ENCODE measurements around the gene BICD1.
A peak's percentile ranks its signal among the peaks of the same experiment; 100 is the strongest.

Gene BICD1

GRCh38 chr12:32100361-32100760, 6.3 kb upstream of the BICD1 start:
- TF ChIP-seq CTCF (IDR thresholded peaks at IDR 0.05; ENCODE audit: control insufficient read depth, extremely low read depth, insufficient read depth), result no peak
- H3K4me3 ChIP-seq (ENCODE audit: low read depth, low read length), result no peak overlapping the region
- no peak for DNase-seq (ENCODE audit: low read depth)

- H3K4me3 ChIP-seq (ENCODE audit: low read depth, low read length), result no peak overlapping the region
- no peak for TF ChIP-seq CTCF (IDR thresholded peaks at IDR 0.05; ENCODE audit: control insufficient read depth, extremely low read depth, insufficient read depth)
- DNase-seq (ENCODE audit: low read depth), result no peak
Observed at GRCh38 chr12:32100888-32101287, 5.8 kb upstream of the BICD1 start.

- no peak for TF ChIP-seq CTCF (IDR thresholded peaks at IDR 0.05; ENCODE audit: control insufficient read depth, extremely low read depth, insufficient read depth)
- H3K4me3 ChIP-seq (ENCODE audit: low read depth, low read length), result no peak overlapping the region
- no peak for DNase-seq (ENCODE audit: low read depth)
Observed at GRCh38 chr12:32102234-32102633, 4.4 kb upstream of the BICD1 start.

GRCh38 chr12:32104572-32105355, 1.9 kb upstream of the BICD1 start:
- no peak for DNase-seq (ENCODE audit: low read depth)
- H3K4me3 ChIP-seq (ENCODE audit: low read depth, low read length), result no peak overlapping the region
- TF ChIP-seq CTCF (IDR thresholded peaks at IDR 0.05; ENCODE audit: control insufficient read depth, extremely low read depth, insufficient read depth), result no peak

GRCh38 chr12:32105986-32106516, 596 bp upstream of the BICD1 start:
- peak overlapping the region; percentile 92 for H3K4me3 ChIP-seq (ENCODE audit: low read depth, low read length)
- no peak for DNase-seq (ENCODE audit: low read depth)
- TF ChIP-seq CTCF (IDR thresholded peaks at IDR 0.05; ENCODE audit: control insufficient read depth, extremely low read depth, insufficient read depth), result no peak

- no peak for TF ChIP-seq CTCF (IDR thresholded peaks at IDR 0.05; ENCODE audit: control insufficient read depth, extremely low read depth, insufficient read depth)
- no peak for DNase-seq (ENCODE audit: low read depth)
- H3K4me3 ChIP-seq (ENCODE audit: low read depth, low read length), result peak overlapping the region; percentile 92
Observed at GRCh38 chr12:32107359-32108267, 966 bp downstream of the BICD1 start.
